Pons (tissue), 1 donor: Measurements from ENCODE around the gene AGAP1.
"Not testable (repeated sequence)": the region's sequence is repeated elsewhere in the genome, so short reads cannot be mapped to it uniquely, and the experiment has no call there.

Source experiments
- DNase-seq: peaks from one replicate; pipeline ENCODE4 v3.0.0-alpha.2; 2016; ENCODE audit warnings: low spot score

AGAP1 gene

GRCh38 chr2:235592430-235592829, 98.6 kb downstream of the AGAP1 start:
- DNase-seq: no peak

- no peak for DNase-seq
These were observed 99.0 kb downstream of the AGAP1 start for GRCh38 chr2:235592836-235593235.

GRCh38 chr2:235594041-235594440, 100.2 kb downstream of the AGAP1 start:
- peak; percentile 94 for DNase-seq

GRCh38 chr2:235594964-235595363, 101.1 kb downstream of the AGAP1 start:
- no peak for DNase-seq

GRCh38 chr2:235595422-235596010, 101.7 kb downstream of the AGAP1 start:
- peak; percentile 89 for DNase-seq

- no peak for DNase-seq
These were observed 102.4 kb downstream of the AGAP1 start for GRCh38 chr2:235596272-235596671.

- no peak for DNase-seq
These were observed 103.3 kb downstream of the AGAP1 start for GRCh38 chr2:235597081-235597615.

GRCh38 chr2:235598026-235598425, 104.2 kb downstream of the AGAP1 start:
- no peak for DNase-seq

GRCh38 chr2:235598532-235599531, 105.0 kb downstream of the AGAP1 start:
- DNase-seq: no peak

- DNase-seq: no peak
These were observed 105.9 kb downstream of the AGAP1 start for GRCh38 chr2:235599596-235600338.

- DNase-seq: no peak
These were observed 106.6 kb downstream of the AGAP1 start for GRCh38 chr2:235600406-235600805.

- DNase-seq: no peak
These were observed 107.1 kb downstream of the AGAP1 start for GRCh38 chr2:235600926-235601325.

- DNase-seq: no peak
These were observed 108.3 kb downstream of the AGAP1 start for GRCh38 chr2:235601960-235602704.

GRCh38 chr2:235602971-235603370, 109.1 kb downstream of the AGAP1 start:
- DNase-seq: not testable (repeated sequence)

GRCh38 chr2:235603659-235604058, 109.8 kb downstream of the AGAP1 start:
- no peak for DNase-seq

- peak; percentile 95 for DNase-seq
These were observed 111.6 kb downstream of the AGAP1 start for GRCh38 chr2:235605312-235606003.

GRCh38 chr2:235606004-235606715, 112.3 kb downstream of the AGAP1 start:
- no peak for DNase-seq

- DNase-seq: no peak
These were observed 113.8 kb downstream of the AGAP1 start for GRCh38 chr2:235607546-235608199.

GRCh38 chr2:235608200-235608887, 114.5 kb downstream of the AGAP1 start:
- no peak for DNase-seq
